ENCODE results near the gene RFESD.
"Not testable (repeated sequence)": the region's sequence is repeated elsewhere in the genome, so short reads cannot be mapped to it uniquely, and the experiment has no call there.

The RFESD gene

DNA sequence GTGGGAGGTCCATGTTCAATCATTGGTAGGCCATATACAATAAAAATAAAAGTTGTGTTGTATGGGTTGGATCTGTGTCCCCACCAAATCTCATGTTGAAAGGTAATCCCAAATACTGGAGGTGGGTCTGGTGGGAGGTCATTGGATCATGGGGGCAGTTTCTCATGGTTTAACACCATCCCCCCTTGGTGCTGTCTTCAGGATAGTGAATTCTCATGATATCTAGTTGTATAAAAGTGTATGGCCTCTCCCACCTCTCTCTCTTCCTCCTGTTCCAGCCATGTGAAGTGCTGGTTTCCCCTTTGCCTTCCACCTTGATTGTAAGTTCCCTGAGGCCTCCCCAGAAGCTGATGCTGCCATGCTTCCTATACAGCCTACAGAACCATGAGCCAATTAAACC, 21.1 kb downstream of the RFESD start:
- no peak for DNase-seq

DNA sequence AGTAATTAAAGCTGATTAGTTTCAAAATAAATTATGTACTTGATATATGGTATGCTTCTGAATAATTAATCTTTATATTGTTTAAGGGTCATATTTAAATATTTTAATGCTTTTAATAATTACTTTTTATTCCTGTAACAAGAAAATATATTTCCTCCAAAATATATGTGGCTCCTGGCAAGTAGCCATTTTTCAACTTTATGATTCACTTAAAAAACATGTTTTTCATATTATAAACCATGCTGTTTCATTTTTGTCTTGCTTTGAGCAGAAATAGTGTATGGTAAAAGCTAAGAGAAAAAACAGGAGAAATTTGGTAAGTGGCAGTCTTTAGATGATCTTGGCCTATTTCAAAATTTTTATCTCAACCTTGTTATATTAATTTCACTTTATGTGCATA, 21.6 kb downstream of the RFESD start:
- DNase-seq: no peak

DNA sequence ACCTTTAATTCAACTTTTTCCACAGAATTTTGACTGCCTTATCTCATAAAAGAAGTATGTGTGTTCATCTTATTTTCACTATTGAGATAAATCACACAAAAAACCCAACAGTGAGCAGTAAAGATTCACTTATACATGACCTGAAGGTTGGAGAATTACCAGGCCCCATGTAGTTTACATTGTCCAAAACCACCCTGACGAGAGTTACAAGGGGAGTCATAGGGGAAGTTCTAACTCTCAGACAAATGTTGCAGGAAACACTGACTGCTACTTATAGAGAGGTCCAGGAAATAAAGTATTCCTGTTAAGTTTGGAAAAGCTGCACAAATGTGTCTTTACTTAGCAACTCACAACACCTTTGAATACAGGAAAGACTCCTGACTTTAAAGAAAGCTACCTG, 22.2 kb downstream of the RFESD start:
- no peak for DNase-seq

DNA sequence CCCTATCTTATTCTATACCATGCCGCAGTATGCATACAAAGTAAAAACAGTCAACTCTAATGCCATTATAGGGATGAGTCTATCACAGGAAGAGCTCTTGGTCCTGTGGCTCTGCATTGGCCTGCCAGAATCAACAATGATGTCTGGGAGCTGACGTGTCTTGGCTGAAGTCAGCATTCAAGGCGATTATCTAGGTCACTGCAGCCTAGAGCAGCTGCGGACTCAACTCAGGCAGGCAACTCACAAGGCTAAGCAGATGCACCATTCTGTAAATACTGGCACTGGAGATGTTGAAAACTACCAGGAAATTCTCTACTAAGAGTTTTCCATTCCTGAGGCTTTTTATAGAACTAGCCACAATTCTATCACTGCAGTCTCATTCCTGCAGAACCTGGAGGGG, 23.0 kb downstream of the RFESD start:
- peak; percentile 46 for DNase-seq

DNA sequence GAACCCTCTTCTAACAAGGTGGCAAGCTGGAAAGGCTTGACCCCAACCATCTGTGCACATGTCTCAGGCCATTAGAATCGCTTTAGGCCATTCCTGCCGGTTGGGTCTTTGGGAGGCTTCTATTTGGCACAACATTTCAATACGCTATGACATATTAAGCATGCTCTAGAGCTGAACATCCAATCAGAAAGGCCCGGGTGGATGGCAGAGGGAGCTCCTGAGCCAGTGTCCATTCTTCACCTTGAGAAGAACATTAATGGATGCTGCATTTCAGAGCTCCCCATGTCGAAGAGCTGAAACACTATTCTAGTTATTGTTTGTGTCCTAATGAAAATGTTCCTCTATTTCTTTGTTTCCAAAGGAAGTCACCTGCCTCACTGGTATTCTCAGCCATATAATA, 23.4 kb downstream of the RFESD start:
- no peak for DNase-seq

DNA sequence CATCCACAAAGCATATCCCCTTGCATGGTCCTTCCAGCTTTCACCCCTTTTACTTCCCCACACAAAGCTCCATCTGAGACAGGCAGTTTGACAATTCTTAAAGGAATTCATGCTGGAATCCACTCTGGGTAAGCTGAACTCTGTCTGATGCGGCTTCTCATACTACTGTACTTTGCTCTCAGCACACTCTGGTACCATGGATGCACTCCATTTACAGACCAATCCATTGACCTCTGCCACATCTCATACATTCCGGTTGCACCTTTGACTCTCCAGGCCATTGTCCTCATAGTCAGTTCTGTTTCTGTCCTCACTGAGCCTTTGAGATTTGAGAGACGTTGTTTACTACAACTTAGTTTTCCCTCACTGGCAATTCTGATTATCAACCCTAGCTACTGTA, 24.0 kb downstream of the RFESD start:
- no peak for DNase-seq

DNA sequence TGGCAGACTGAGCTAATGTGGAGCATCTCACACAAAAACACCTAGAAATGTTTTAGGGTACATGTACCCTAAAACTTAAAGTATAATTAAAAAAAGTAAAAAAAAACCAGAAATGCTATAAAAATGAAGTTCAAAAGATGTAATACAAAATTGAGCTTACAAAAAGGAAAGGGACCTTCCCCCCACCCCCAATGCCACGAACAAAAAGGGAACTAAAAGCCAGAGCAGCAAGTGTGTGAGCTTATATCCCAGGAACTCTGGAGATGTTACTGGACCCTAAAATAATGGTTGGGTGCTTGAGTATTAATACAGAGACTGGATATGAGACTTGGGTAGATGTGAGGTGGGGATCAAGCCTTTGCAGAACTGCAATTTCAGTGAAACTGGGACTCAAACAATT, 25.2 kb downstream of the RFESD start:
- no peak for DNase-seq

DNA sequence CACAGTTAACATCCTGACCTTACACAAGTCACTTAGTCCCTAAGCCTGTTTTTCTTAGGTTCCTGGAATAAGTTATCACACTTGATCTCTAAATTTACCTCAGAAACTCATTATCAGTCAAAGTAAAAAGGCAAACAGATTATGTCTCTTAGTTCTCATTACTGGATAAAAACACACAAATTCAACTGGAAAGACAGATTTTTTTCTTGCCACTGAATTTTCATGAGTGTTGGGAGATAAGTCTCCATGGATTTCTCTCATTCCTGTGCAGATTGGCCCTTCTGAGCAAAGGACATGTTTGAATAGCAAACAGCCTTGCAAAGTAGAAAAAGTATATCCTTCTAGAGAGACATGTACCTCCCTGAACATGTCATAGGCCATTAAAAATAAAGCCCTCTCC, 26.1 kb downstream of the RFESD start:
- DNase-seq: no peak

DNA sequence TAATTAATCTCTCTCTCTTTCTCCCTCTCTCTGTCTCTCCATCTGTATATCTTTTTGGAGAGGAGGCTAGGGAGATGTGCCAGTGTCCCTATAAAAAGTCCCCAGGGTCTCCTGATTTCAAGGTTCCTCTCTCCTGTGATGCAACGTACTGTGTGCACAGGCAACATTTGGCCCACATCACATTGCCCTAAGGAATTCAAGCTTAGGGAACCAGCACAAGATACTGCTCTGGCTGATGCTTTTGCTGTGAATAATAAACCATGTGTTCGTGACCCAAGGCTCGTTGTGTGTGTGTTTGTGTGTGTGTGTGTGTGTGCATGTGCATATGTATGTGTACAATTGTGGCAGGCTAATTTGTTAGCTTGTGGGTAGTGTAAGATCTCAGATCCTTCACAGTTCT, 26.5 kb downstream of the RFESD start:
- no peak for DNase-seq

DNA sequence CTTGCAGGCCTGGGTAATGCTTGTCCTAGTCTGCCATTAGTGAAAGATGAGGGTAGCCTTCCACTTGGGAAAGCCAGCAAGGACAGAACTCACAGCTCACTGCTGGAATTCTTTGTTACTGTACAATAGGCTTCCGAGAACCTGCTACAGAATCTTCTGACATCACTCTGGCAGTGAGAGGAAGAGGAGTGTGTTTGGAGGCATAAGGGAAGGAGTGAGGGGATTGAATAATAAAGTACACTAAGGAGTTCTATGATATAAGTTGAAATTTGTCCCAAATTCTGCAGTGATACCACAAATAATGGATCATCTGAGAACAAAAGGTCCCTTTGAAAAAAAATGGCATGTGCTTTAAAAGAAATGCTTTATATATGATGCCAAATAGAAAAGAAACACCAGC, 36.3 kb downstream of the RFESD start, which contains the start of gene SPATA9:
Gene SPATA9, minus strand, starts transcription at position 101 of the 400 bp plus-strand sequence. CDS start 137 bp downstream, outside the sequence.
- DNase-seq: no peak

DNA sequence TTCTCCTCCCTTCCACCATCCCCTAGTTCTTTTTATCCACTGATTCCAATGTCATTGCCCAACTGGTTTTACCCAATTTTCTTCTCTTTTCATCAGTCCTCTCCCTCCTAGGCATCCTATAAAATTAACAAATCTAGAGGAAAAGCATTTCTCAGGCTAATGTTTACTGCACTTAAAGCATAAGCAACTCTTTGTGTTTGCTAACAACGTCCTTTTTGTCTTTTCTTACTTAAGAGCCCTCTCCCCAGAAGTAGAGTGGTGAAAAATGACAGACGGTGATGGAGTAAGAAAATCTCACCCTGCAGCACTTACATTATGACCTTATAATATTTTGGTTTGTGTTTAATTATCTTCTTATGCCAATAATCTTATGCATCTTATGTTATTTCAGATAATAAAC, 37.8 kb downstream of the RFESD start:
- DNase-seq: no peak

DNA sequence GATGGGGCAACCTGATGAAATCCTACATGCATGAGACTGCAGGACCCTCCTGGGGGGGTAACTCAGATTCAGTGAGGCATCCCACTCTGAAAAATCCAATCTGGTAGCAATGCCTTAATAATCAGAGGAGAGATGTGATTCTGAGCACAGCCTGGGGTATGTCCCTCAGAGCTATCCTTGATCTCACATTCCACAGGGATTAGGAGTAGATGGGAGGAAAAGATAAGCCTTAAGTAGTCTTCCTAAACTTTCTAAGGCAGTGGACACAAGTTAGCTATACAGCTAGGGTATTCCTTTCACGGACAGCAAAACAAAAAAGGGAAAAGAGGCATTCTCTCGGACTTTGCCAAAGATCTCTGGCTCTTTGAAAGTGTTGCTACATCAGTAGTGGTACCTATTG, 40.1 kb downstream of the RFESD start:
- DNase-seq: no peak

DNA sequence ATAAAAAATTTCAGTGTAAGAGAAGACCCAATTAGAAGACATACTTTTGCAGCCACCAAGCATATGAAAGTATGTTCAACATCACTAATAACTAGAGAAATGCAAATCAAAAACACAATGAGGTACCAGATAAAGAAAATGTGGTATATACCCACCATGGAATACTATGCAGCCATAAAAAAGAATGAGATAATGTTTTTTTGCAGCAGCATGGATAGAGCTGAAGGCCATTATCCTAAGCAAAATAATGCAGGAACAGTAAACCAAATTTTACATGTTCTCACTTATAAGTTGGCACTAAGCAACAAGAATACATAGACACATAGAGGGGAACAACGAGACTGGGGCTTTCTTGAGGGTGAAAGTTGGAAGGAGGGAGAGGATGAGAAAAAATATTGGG, 43.1 kb downstream of the RFESD start:
- DNase-seq: no peak

DNA sequence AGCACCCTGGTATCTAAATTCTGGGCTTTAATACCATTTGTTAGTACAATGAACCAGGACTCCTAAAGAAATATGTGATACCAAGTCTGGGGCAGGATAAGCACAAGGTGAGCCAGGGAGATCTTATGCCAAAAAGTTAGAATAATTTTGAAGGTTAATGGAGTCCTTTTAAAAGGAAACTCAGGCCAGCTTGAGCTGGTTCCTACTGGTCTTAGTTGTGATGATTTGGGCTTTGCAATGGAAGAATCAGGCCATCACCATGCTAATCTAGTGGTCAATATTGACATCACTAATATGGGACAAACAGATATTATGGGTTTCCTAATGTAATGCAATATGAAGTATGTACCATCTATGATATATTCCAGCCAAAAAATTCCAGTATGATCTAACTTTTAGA, 43.8 kb downstream of the RFESD start:
- DNase-seq: no peak

DNA sequence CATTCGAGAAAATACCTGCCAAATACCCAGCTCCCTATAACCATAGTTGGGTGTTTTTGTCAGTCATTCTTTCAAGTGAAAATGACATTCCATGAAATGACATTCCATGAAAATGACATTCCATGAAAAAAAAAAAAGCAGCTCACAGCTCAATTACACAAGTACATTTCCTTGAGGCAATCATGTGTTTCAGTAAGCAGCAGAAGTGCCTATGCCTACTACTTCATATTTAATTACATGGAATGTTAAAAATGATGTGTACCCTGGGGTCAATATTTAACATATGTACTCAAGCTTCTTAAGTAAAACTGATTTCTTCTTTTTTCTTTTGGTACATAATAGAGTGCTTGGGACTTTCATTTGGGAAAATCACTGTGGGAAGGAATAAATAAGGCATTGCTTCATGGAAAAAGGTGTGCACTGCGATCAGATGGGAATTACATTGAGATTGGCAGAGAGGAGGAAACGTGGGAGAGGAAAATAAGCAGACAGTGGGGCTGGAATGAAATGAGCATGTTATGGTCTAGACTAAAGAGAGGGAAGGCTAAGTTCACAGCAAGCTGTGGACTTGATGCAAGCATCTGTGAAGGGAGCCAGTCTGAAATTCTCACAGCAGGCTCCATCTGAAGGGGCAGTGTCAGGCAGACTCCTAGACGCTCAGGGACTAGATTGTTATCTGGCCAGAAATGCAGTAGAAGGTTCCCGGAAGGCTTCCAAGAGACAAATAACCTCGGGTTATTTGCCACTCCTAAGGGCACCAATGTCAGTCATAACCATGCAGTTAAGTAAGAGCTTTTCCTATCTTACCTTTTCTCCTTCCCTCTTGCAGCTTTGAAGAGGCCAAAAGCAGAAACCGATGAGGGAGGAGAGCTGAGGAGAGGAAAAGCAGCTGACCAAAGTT, 51.5 kb downstream of the RFESD start:
- no peak for DNase-seq

DNA sequence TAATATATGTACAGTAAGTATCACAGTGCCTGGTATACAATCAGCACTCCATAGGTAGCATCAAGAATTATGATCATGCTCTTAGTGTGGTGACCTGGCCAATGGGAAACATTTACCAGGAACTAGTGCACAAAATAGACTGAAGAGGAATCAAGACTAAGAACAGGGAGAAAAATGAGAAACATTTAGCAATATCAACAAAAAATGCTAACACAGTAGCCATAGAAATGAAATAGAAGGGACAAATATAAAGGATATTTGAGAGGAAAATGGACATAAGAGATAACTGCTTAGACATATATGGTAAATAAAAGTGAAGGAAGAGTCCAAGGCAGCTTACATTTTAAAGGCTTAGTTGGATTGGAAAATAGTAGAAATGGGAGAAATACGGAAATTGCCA, 52.8 kb downstream of the RFESD start:
- DNase-seq: no peak

DNA sequence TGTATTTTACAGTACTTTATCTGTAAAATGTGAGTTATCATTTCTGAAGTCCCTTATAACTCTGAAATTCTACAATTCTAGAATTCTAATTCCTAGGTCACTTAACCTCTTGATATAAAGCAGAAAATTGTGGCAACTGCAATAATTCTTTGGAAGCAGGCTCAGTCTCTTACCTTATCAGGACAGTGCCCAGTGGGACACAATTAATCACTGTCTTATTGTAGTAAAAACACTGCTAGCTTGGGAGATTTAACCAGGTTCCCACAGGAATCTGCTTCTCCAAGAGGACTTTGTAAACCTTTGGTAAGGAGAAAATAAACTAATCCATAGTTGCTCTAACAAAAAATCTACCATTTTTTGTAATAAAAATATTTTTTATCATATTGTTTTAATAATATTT, 54.5 kb downstream of the RFESD start:
- DNase-seq: no peak

DNA sequence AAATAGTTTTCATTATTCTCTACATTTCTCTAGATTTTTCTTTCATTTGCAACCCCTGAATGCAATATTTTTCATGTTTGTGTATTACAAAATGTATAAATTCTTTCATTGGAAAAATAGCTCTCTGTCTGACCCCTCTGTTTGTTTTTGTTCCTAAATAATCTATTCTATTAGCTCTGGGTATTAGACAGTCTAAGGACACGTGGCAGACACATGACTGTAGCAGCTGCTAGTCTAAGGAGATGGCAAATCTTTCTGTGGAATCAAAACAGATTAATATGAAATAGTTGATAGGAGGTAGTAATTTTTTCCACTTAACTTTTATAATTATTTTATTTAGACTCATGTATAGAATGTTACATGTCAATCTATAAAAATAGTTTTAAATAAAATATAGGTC, 57.6 kb downstream of the RFESD start:
- DNase-seq: no peak

DNA sequence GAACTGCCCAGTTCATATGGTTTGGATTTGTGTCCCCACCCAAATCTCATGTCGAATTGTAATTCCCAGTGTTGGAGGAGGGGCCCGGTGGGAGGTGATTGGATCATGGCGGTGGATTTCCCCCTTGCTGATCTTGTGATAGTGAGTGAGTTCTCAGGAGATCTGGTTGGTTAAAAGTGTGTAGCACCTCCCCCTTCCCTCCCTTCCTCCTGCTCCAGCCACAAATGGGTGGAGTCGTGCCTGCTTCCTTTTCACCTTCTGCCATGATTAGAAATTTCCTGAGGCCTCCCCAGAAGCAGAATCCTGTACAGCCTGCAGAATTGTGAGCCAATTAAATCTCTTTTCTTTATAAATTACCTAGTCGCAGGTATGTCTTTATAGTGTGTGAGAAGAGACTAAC, 59.6 kb downstream of the RFESD start:
- DNase-seq: not testable (repeated sequence)

DNA sequence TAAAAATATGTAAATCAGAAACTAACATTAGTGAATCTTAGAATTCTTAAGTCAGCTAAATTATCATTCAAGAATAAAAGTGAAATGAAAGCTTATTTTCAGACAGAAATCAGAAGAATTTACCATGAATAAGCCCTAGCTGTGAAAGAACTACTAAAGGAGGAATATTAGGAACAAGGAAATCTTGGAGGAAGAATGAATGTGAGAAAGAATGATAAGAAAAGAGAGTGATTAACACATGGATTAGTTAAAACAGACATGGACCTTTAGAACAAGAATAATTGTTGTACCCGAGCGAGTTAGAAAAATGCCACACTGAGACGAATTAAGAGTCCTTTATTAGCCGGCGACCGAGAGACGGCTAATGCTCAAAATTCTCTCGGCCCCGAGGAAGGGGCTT, 60.5 kb downstream of the RFESD start:
- no peak for DNase-seq
